Measurements from ENCODE around the gene PNMA5.

PNMA5 gene

GRCh38 chrX:152958524-152959465 lies 35.1 kb downstream of the PNMA5 start:
- peak; percentile 30 for DNase-seq (ENCODE audit: low read depth, low spot score)

GRCh38 chrX:152958047-152958446 lies 35.9 kb downstream of the PNMA5 start:
- no peak for DNase-seq (ENCODE audit: low read depth, low spot score)

GRCh38 chrX:152950786-152951185 lies 43.1 kb downstream of the PNMA5 start:
- DNase-seq (ENCODE audit: low read depth, low spot score): no peak

- no peak for DNase-seq (ENCODE audit: low read depth, low spot score)
These were observed 44.8 kb downstream of the PNMA5 start for GRCh38 chrX:152949114-152949513.

GRCh38 chrX:152946681-152947080 lies 47.2 kb downstream of the PNMA5 start:
- DNase-seq (ENCODE audit: low read depth, low spot score): no peak

GRCh38 chrX:152945021-152945979 lies 48.6 kb downstream of the PNMA5 start:
- DNase-seq (ENCODE audit: low read depth, low spot score): no peak

GRCh38 chrX:152943826-152944225 lies 50.1 kb downstream of the PNMA5 start:
- no peak for DNase-seq (ENCODE audit: low read depth, low spot score)

- DNase-seq (ENCODE audit: low read depth, low spot score): no peak
These were observed 51.9 kb downstream of the PNMA5 start for GRCh38 chrX:152942077-152942442.

- DNase-seq (ENCODE audit: low read depth, low spot score): peak; percentile 59
These were observed 52.4 kb downstream of the PNMA5 start for GRCh38 chrX:152941328-152942076.

Data from iPS DF 19.7 (cell line).